HepG2 (cell line): ENCODE data around the gene CUTC. TPM values are rescaled to one million over a fixed set of nuclear protein-coding genes. Genes with fewer than 3 reads are reported as not detected.

Experiments used
- ATAC-seq: fragments of 200-7000 bp; cut with Tn5 transposase; 3 replicates; pipeline ENCODE4 v1.9.1; 2020; ENCODE audit warnings: mild to moderate bottlenecking, moderate library complexity
- BruUV-seq: library from RNA; stranded (reverse); fragments of 400-500 nt; replicated peaks from 2 replicates; lab custom pipeline; 2021; lab: Mats Ljungman, UMichigan
- CTCF ChIA-PET: fragments of 300-600 bp; formaldehyde crosslinking; extraction: SDS; loops from one replicate; lab custom pipeline; 2021; ENCODE audit warnings: low total read pairs, inconsistent platforms, low intra/inter-chr PET ratio; lab: Yijun Ruan, JAX
- POLR2A ChIA-PET: fragments of 350-600 bp; sonication (Branson Sonifier 250); formaldehyde crosslinking; loops from one replicate; lab custom pipeline; 2020; ENCODE audit warnings: antibody characterized with exemption, inconsistent platforms; lab: Yijun Ruan, JAX
- DNase-seq: peaks from one replicate; pipeline ENCODE4 v3.0.0-alpha.2; 2015; ENCODE audit warnings: low spot score
- FAIRE-seq: peaks from 3 replicates; lab custom pipeline; 2011; peaks lifted over from hg19 to GRCh38; lab: Jason Lieb, UNC
- H2AFZ ChIP-seq: one replicate; pipeline ENCODE4 v1.6.1; 2011; ENCODE audit warnings: low read length, inconsistent platforms
- H3K27ac ChIP-seq: fragments of 300-600 bp; 3 replicates; pipeline ENCODE4 v1.8.0; 2011; ENCODE audit warnings: mixed run types, mild to moderate bottlenecking, mixed read lengths, low read length, inconsistent platforms; ENCODE audit not compliant: insufficient read depth; ENCODE audit errors: extremely low read length
- H3K27me3 ChIP-seq, 2 experiments: fragments of 200-600 bp in 1 of 2; 2 replicates in 1 of 2; 3 replicates in 1 of 2; pipeline versions ENCODE4 v1.6.0 to v1.8.0; 2011; ENCODE audit warnings: low read length in 2 of 2, mild to moderate bottlenecking in 2 of 2, moderate library complexity in 2 of 2, inconsistent platforms in 1 of 2; ENCODE audit not compliant: insufficient read depth in 2 of 2, control insufficient read depth in 1 of 2
- H3K36me3 ChIP-seq, 2 experiments: fragments of 200-600 bp in 1 of 2; replicated peaks in 1 of 2; 2 replicates in 1 of 2; 3 replicates in 1 of 2; pipeline versions ENCODE4 v1.5.1 to v1.8.0; 2011; ENCODE audit warnings: low read length in 2 of 2, inconsistent platforms in 1 of 2; ENCODE audit not compliant: insufficient read depth in 2 of 2, control insufficient read depth in 1 of 2
- H3K4me1 ChIP-seq: 2 replicates; pipeline ENCODE4 v1.5.1; 2012; ENCODE audit warnings: low read length, inconsistent platforms; ENCODE audit not compliant: insufficient read depth
- H3K4me2 ChIP-seq: 2 replicates; pipeline ENCODE4 v1.6.0; 2011; ENCODE audit warnings: low read depth, low read length, inconsistent platforms
- H3K4me3 ChIP-seq, 3 experiments: fragments of 200-600 bp in 1 of 3; sonication (generic), shearing (Covaris generic) in 1 of 3; replicated peaks in 1 of 3; 2 replicates each; pipeline ENCODE4 v1.5.1; 2011 to 2016; ENCODE audit warnings: low read length in 3 of 3, inconsistent platforms in 2 of 3, low read depth in 2 of 3, mild to moderate bottlenecking in 2 of 3, control low read depth in 1 of 3, mixed read lengths in 1 of 3; ENCODE audit not compliant: insufficient read depth in 1 of 3
- H3K79me2 ChIP-seq: one replicate; pipeline ENCODE4 v1.6.1; 2011; ENCODE audit warnings: low read length, inconsistent platforms; ENCODE audit not compliant: insufficient read depth
- H3K9ac ChIP-seq: 2 replicates; pipeline ENCODE4 v1.6.0; 2011; ENCODE audit warnings: mild to moderate bottlenecking, low read depth, low read length, inconsistent platforms; ENCODE audit not compliant: insufficient read depth
- H3K9me3 ChIP-seq: 2 replicates; pipeline ENCODE4 v1.5.1; 2012; ENCODE audit warnings: mild to moderate bottlenecking, low read length
- H4K20me1 ChIP-seq: 2 replicates; pipeline ENCODE4 v1.6.0; 2011; ENCODE audit warnings: inconsistent platforms, mild to moderate bottlenecking, low read length, moderate library complexity; ENCODE audit not compliant: insufficient read depth
- ASH2L ChIP-seq: fragments of 300-600, 200-600 bp; sonication (generic); IDR thresholded peaks from 2 replicates; pipeline ENCODE4 v1.7.0; 2017; ENCODE audit warnings: low read depth, mild to moderate bottlenecking, moderate library complexity, mixed read lengths, low read length; ENCODE audit not compliant: insufficient read length
- GZF1 ChIP-seq: sonication (generic); formaldehyde crosslinking; IDR thresholded peaks from 2 replicates; pipeline ENCODE4 v1.5.1; 2020; ENCODE audit warnings: mild to moderate bottlenecking, missing genetic modification reagents
- HDAC1 ChIP-seq: sonication (generic); formaldehyde crosslinking; IDR thresholded peaks from 2 replicates; pipeline ENCODE4 v1.5.1; 2020; ENCODE audit warnings: mild to moderate bottlenecking, missing genetic modification reagents
- HDAC6 ChIP-seq: fragments of 200-600 bp; sonication (generic); IDR thresholded peaks from 2 replicates; pipeline ENCODE4 v1.7.0; 2017; ENCODE audit warnings: mild to moderate bottlenecking, antibody characterized with exemption, low read length, low read depth
- HOXA5 ChIP-seq: sonication (generic); formaldehyde crosslinking; IDR thresholded peaks from 2 replicates; pipeline ENCODE4 v1.4.0; 2020; ENCODE audit warnings: missing genetic modification reagents
- MAFK ChIP-seq, 2 experiments: IDR thresholded peaks in 1 of 2; conservative IDR thresholded peaks in 1 of 2; 2 replicates each; pipeline ENCODE4 v1.6.1; 2011; ENCODE audit warnings: improper control_type of control experiment in 2 of 2, low read length in 2 of 2
- MED1 ChIP-seq: sonication (generic); formaldehyde crosslinking; IDR thresholded peaks from 2 replicates; pipeline ENCODE4 v1.4.0; 2020; ENCODE audit warnings: missing genetic modification reagents
- NFE2 ChIP-seq: sonication (generic); formaldehyde crosslinking; IDR thresholded peaks from 2 replicates; pipeline ENCODE4 v1.4.0; 2020; ENCODE audit warnings: missing genetic modification reagents
- POLR2AphosphoS5 ChIP-seq: IDR thresholded peaks from 2 replicates; pipeline ENCODE4 v1.6.1; 2012; ENCODE audit warnings: low read depth, low read length
- POLR2G ChIP-seq: fragments of 200-400 bp; formaldehyde crosslinking; IDR thresholded peaks from 2 replicates; pipeline ENCODE4 v1.6.1; 2018; ENCODE audit warnings: mild to moderate bottlenecking, low read depth, low read length, moderate library complexity
- SAP130 ChIP-seq: IDR thresholded peaks from 2 replicates; pipeline ENCODE4 v1.6.1; 2016; ENCODE audit warnings: low read depth
- TBX2 ChIP-seq: sonication (generic); formaldehyde crosslinking; IDR thresholded peaks from 2 replicates; pipeline ENCODE4 v1.5.0; 2020; ENCODE audit warnings: missing genetic modification reagents, mild to moderate bottlenecking, borderline replicate concordance
- ZBTB1 ChIP-seq: sonication (generic); formaldehyde crosslinking; IDR thresholded peaks from 2 replicates; pipeline ENCODE4 v1.4.0; 2020; ENCODE audit warnings: missing genetic modification reagents, borderline replicate concordance
- ZEB1 ChIP-seq: IDR thresholded peaks from 2 replicates; pipeline ENCODE4 v1.6.1; 2012; ENCODE audit warnings: mild to moderate bottlenecking, low read depth, inconsistent platforms; ENCODE audit not compliant: insufficient replicate concordance
- ZFY ChIP-seq: sonication (generic); formaldehyde crosslinking; IDR thresholded peaks from 2 replicates; pipeline ENCODE4 v1.4.0; 2020; ENCODE audit warnings: missing genetic modification reagents
- ZNF230 ChIP-seq: sonication (generic); formaldehyde crosslinking; IDR thresholded peaks from 2 replicates; pipeline ENCODE4 v1.4.0; 2020; ENCODE audit warnings: mild to moderate bottlenecking, missing genetic modification reagents
- ZNF510 ChIP-seq: sonication (generic); formaldehyde crosslinking; IDR thresholded peaks from 2 replicates; pipeline ENCODE4 v1.4.0; 2020; ENCODE audit warnings: low read depth, mild to moderate bottlenecking, missing genetic modification reagents
- ZNF562 ChIP-seq: sonication (generic); formaldehyde crosslinking; IDR thresholded peaks from 2 replicates; pipeline ENCODE4 v1.8.0; 2022; ENCODE audit warnings: missing genetic modification reagents, borderline replicate concordance
- ZNF782 ChIP-seq: sonication (generic); formaldehyde crosslinking; IDR thresholded peaks from 2 replicates; pipeline ENCODE4 v1.4.0; 2020; ENCODE audit warnings: missing genetic modification reagents, mild to moderate bottlenecking, borderline replicate concordance
- ZNF788 ChIP-seq: sonication (generic); formaldehyde crosslinking; IDR thresholded peaks from 2 replicates; pipeline ENCODE4 v1.5.0; 2020; ENCODE audit warnings: mild to moderate bottlenecking, missing genetic modification reagents, borderline replicate concordance
- ZNF800 ChIP-seq: sonication (generic); formaldehyde crosslinking; IDR thresholded peaks from 2 replicates; pipeline ENCODE4 v1.4.0; 2020; ENCODE audit warnings: missing genetic modification reagents
- ZSCAN31 ChIP-seq: sonication (generic); formaldehyde crosslinking; IDR thresholded peaks from 2 replicates; pipeline ENCODE4 v1.5.0; 2020; ENCODE audit warnings: low read depth, mild to moderate bottlenecking, missing genetic modification reagents
- WGBS: methylation state at CpG from one replicate; pipeline ENCODE4 v1.1.6; 2017; ENCODE audit warnings: low lambda C conversion rate; 5-methylcytosine and 5-hydroxymethylcytosine counted together
- in situ Hi-C: cut with HindIII; loops from 2 replicates; pipeline ENCODE4 v1.10.0; 2017; ENCODE audit warnings: low pct_unique_long_range_greater_than_20kb; ENCODE audit not compliant: extremely low pct_ligation_motif_present
- intact Hi-C: fragments of 100-400 bp; cut with micrococcal nuclease; formaldehyde crosslinking; loops from one replicate; pipeline ENCODE4 v1.10.0; 2022; ENCODE audit not compliant: unreplicated experiment
- polyA plus RNA-seq, 8 experiments: library from polyadenylated mRNA; depleted of rRNA in 3 of 8; stranded (reverse) in 7 of 8; unstranded in 1 of 8; fragments of >200 nt; fragmentation: Illumina TruSeq in 4 of 8; extraction: Trizol in 4 of 8; gene quantifications; 2 replicates each; pipeline versions ENCODE4 v1.2.1 to v1.2.3, GENCODE V29; 2011 to 2016; ENCODE audit warnings: low read depth in 4 of 8, missing spikeins in 1 of 8, mixed read lengths in 1 of 8; ENCODE audit not compliant: insufficient read depth in 1 of 8
- total RNA-seq, 5 experiments: library from RNA; depleted of rRNA; stranded (reverse); fragments of >200 nt; fragmentation: Illumina TruSeq; extraction: Trizol; gene quantifications; 2 replicates each; pipeline ENCODE4 v1.2.3, GENCODE V29; 2016; ENCODE audit warnings: low read depth in 1 of 5
- TF ChIP-seq, protein P1 (sequence below): IDR thresholded peaks from 2 replicates; pipeline ENCODE4 v1.6.1; 2016; ENCODE audit warnings: missing genetic modification reagents, missing compliant biosample characterization

The CUTC gene
- total and polyA plus RNA-seq, 2 of the 13 experiments (the other 11 are each of a cell fraction or from before 2014, with no cell fraction given), result 22.3 to 25.8 TPM

DNA sequence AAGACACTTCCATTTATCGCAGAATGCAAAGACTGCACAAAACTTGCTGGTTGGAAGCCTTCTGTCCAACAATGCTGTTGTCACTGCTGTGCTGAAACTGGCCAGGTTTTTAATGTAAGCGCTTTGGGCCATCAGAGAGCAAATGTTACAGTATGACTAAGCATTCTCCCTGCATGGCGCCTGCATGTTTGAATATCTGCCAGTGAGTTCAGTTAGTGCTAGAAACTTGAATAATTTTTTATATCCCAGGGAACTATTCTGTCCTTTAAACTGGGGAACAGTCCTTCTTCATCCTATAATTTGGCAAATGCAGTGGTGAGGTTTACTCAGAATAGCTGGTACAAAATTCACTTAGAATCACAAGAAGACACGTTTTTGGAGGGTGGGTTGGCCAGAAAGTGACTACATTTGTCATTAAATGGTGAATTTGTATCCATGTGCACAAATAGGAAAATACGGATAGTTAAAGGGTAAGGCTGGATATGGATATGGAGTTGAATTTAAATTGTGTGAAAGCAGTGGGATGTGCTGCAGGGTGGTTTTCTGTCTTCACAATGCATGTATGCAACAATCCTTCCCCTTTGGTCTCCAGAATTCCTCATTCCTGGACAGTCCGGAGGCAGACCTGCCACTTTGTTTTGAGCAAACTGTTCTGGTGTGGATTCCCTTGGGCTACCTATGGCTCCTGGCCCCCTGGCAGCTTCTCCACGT, 52.1 kb downstream of the CUTC start:
- POLR2A ChIA-PET, result interaction anchor here (1.2 to 2.4 kb wide), 2 partner anchors 14 to 52 kb away, joined by 3 to 26 read pairs; partner anchors contain the start of genes COX15 and CUTC
- Histone ChIP-seq H3K9me3 (no peaks in the 10 kb centered on the region), H3K4me3 (peak overlapping the region; percentile 73 to 98 (median 91)), H2AFZ (no peak overlapping the region), H3K4me1 (peaks cover 77% of the 10 kb centered on the region), H3K27ac (peak overlapping the region; percentile 95), H3K4me2 (peak overlapping the region; percentile 94), H3K36me3 (peaks cover 11 to 32% of the 10 kb centered on the region in 2 experiments), H3K79me2 (peaks cover 65% of the 10 kb centered on the region), H3K9ac (peak overlapping the region; percentile 94), H4K20me1 (peaks cover 22% of the 10 kb centered on the region), H3K27me3 (no peaks in the 10 kb centered on the region; a peak in 1 of 5 replicates)
- WGBS, result 3% methylated on average over 7 of the region's 7 CpGs
- peak; percentile 58 for DNase-seq
- in situ Hi-C loops, result loop anchor here (5.0 kb wide), 1 partner anchor 52 kb away; the partner anchor contains the start of genes COX15 and CUTC
- no peak for ATAC-seq
- CTCF ChIA-PET, result no interaction called here
- FAIRE-seq, result no peak
- no TSS peak for BruUV-seq
- intact Hi-C loops, result no loop called here
- no peak for TF ChIP-seq ZNF510 (CRISPR knock-in tag)
- 0 out of 2 replicates have a peak, but pooled peaks have one; percentile 20 for TF ChIP-seq HOXA5 (CRISPR knock-in tag)
- TF ChIP-seq POLR2AphosphoS5, result peak; percentile 39; the same call in 1 of the 2 replicates
- peak; percentile 82 for TF ChIP-seq SAP130 (CRISPR knock-in tag)
- TF ChIP-seq TBX2, result 0 out of 2 replicates have a peak, but pooled peaks have one; percentile 39
- no peak for TF ChIP-seq ZBTB1 (CRISPR knock-in tag)
- 0 out of 2 replicates have a peak, but pooled peaks have one; percentile 37 for TF ChIP-seq NFE2 (CRISPR knock-in tag)
- 0 out of 2 replicates have a peak, but pooled peaks have one; percentile 7 for TF ChIP-seq ZNF800 (CRISPR knock-in tag)
- TF ChIP-seq ZNF782 (CRISPR knock-in tag), result no peak
- 0 out of 2 replicates have a peak, but pooled peaks have one; percentile 27 for TF ChIP-seq HDAC6
- TF ChIP-seq, protein P1, sequence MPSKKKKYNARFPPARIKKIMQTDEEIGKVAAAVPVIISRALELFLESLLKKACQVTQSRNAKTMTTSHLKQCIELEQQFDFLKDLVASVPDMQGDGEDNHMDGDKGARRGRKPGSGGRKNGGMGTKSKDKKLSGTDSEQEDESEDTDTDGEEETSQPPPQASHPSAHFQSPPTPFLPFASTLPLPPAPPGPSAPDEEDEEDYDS (CRISPR knock-in tag), result 0 out of 2 replicates have a peak, but pooled peaks have one; percentile 18
- no peak for TF ChIP-seq ZNF562 (CRISPR knock-in tag)
- TF ChIP-seq ZSCAN31 (CRISPR knock-in tag), result 0 out of 2 replicates have a peak, but pooled peaks have one; percentile 48
- 0 out of 2 replicates have a peak, but pooled peaks have one; percentile 52 for TF ChIP-seq GZF1
- 0 out of 2 replicates have a peak, but pooled peaks have one; percentile 31 for TF ChIP-seq ZFY (CRISPR knock-in tag)
- 0 out of 2 replicates have a peak, but pooled peaks have one; percentile 30 for TF ChIP-seq ZNF230 (CRISPR knock-in tag)
- TF ChIP-seq MED1, result 0 out of 2 replicates have a peak, but pooled peaks have one; percentile 31
- peak; percentile 45 to 60 for TF ChIP-seq MAFK (conservative IDR thresholded peaks at IDR 0.05 in 1 of 2, IDR thresholded peaks at IDR 0.05 in 1 of 2; ENCODE audit: low read length in 2 of 2)
- TF ChIP-seq HDAC1 (CRISPR knock-in tag), result 0 out of 2 replicates have a peak, but pooled peaks have one; percentile 13
- no peak for TF ChIP-seq ZEB1
- peak; percentile 62 for TF ChIP-seq POLR2G
- TF ChIP-seq ZNF788 (CRISPR knock-in tag), result peak; percentile 22; the same call in 1 of the 2 replicates
- peak; percentile 18 for TF ChIP-seq ASH2L
